SIG-M5 treated with dmso at 0.1 percent for 504 hours (cell line): ENCODE data around the gene ITCH.
"Not testable (repeated sequence)": the region's sequence is repeated elsewhere in the genome, so short reads cannot be mapped to it uniquely, and the experiment has no call there.

Experiments used
- DNase-seq: peaks from one replicate; lab custom pipeline; 2025; ENCODE audit not compliant: unreplicated experiment; lab: John Stamatoyannopoulos, UW

The ITCH gene

DNA sequence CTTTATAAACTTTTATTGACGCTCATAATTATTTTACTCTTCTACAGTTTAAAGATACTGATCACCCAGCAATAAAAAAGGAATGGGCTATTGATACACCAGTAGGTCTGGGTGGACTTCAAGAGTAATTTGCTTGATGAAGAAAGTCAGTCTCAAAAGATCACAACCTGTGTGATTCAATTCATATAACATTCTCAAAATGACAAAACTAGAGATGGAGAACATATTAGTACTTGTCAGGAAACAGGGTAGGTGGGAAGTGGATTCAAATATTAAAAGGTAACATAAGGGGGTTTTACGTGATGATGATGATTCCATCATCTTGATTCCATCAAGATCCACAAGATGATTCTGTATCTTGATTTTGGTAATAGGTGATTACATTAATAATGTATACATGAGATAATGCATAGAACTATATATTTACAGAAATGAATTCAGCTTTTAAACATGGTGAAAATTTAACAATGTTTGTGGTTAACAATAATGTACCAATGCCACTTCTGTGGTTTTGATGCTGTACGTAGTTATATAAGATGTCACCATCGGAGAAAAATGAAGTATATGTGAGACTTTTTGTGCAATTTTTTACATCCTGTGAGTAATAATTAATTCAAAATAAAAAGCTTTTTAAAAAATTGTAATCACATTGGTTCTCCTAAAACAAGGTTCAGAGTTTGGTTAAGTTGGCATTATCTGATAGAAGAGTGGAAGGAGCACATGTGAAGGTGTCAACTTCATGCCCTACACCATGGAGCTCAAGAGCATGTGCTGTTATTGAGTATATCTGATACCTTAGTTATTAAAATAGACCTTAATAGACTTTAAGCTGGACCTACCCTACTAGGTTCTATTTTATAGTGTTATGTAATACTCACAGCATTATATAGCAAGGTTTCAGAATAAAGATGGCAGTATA is 86.9 kb downstream of the ITCH start:
- no peak for DNase-seq

DNA sequence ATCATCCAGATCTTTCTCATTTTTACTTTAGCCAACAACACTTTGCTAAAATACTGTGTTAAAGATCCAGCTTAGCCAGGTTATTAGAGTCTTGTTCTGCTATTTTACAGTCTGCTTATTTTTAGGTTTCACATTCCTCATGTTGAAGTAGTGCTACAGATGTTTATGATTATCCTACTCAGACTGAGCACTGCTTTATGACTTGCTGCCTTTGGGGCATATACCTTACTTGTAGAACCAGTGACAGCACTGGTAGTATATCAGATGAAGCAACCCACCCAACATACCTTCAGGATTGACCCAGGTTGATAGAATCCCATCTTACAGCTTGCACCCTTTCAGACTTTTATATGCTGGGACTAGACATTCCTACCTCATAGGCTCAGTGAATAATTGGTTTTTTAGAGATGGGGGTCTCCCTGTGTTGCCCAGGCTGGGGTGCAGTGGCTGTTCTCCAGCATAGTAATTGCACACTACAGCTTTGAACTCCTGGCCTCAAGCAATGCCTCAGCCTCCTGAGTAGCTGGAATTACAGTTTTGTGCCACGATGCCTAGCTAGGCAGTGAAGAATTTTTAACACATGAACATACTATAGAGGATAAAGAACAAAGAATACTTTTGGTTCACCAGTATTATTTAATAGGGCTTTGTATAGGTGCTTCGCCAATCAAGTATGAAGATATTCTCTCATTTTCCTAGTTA is 89.4 kb downstream of the ITCH start:
- no peak for DNase-seq

DNA sequence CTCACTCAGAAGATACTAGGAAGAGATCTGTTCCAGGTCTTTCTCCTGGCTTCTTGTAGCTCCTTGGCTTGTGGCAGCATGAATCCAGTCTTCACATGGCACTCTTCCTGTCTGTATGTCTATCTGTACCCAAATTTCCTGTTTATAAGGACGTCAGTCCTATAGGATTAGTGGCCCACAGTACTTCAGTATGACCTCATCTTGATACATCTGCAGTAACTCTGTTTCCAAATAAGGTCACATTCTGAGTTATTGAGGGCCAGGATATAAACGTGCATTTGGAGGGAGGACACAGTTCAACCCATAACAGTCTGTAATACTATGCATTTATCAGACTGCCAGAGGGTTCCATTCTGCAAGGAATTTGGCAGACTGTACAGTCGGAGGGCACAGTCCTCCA is 95.6 kb downstream of the ITCH start:
- DNase-seq: no peak

DNA sequence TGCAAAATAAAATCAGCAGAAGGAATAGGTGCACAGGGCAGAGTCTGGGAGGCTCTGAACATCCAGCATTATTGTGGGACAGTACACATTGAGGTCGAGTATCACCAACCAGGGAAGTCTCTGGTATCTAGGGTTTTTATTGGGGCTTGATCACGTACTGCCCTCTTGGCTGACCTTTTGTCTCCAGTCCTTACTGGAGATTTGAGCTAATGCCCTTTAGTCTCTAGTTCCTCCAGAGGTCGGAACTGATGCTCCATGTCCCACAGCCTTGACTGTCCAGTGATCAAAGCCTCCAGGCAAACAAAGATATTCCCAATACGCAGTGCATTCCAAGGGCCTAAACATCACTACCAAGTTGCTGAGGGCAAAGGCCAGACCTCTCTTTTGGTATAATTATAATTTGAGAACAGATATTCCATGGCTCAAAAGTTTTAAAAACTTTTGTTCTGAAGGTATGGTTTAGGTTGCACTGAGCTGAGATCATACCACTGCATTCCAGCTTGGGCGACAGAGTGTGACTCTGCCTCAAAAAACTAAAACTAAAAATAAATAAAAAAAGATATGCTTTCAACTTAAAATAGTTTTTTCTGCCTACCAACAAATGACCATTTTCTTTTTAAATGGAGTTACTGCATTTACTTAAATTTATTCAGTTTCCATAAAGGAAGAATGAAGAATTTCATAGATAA is 96.3 kb downstream of the ITCH start:
- no peak for DNase-seq

DNA sequence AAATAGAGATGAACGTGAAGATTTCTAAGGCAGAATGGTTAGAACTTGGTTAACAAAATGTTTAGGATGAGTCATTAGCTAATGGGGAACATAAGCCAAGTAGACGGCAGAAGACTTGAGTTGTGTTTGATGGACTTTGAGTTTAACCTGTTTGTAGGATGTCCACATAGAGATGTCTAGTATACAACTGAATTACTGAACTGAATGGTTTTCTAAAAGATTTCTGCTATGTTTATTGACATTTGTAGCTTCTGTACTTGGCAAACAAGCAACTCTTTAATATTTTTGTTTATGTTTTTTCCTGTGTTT is 98.7 kb downstream of the ITCH start:
- no peak for DNase-seq

DNA sequence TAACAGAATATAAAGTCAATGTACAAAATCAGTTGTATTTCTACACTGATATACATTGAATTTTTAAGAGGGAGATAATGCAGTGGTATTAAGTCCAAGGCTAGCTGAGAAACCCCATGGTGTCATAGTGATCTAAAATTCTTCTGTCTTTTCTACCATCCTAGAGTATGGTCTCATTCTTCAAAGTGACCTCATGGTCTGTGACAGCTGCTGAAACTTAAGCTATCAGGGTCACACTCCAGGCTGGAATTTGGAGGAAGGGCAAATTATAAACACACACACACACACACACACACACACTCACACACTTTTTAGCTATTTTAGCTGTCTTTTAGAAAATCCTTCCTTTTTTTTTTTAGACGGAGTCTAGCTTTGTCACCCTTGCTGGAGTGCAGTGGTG is 105.9 kb downstream of the ITCH start:
- DNase-seq: no peak

DNA sequence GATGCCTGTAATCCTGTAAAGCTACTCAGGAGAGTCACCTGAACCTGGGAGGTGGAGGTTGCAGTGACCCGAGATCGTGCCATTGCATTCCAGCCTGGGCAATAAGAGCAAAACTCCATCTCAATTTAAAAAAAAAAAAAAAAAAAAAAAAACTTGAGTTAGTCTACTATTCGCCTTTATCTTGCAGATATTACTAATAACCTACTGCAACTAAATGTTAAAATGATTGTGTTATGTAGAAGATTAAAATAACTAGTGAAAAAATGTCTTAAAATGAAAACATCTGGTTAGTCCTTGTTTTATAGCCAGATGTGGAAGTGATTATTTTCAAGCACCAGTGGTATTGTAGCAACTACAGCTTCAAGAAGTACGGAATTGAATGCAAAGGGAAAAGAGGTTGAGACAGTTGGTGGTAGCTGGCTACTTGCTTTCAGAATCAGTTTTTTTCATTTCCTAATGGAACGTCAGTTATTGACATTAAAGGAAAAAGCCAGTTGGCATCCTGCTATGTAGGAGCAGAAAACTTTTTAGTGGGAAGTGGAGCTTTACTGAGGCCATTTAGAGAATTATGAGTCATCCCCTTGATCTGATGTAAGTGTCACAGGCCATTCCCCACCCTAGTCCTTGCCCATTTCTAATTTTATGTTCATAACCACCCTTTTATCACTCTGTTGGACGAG is 109.3 kb downstream of the ITCH start:
- no peak for DNase-seq

DNA sequence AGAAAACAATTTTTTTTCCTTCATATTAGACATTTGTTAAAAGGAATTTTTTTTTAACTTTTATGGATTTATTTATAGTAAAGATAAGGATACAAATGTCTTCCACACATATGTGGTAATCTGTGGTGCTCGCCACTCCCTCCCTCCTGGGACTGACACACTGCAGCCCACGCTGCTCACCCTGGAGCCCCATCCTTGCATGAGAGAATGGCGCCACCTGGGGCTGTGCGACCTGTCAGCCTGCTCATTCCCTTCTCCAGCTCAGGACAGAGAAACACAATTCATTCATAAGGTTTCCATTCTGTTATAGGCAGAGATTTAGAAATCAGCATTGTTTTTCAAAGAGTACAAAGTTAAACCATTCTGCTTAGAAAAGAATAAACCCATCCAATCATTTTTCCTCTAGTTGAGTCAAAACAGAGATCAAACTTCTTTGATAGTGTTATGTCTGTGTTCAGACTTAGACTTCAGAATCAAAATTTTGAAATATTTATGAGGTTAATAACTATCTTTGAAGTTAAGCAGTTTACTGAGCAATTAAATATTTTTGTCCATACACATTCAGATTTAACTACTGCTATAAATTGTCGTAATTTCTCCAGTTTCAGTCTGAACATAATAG is 110.3 kb downstream of the ITCH start:
- DNase-seq: no peak

DNA sequence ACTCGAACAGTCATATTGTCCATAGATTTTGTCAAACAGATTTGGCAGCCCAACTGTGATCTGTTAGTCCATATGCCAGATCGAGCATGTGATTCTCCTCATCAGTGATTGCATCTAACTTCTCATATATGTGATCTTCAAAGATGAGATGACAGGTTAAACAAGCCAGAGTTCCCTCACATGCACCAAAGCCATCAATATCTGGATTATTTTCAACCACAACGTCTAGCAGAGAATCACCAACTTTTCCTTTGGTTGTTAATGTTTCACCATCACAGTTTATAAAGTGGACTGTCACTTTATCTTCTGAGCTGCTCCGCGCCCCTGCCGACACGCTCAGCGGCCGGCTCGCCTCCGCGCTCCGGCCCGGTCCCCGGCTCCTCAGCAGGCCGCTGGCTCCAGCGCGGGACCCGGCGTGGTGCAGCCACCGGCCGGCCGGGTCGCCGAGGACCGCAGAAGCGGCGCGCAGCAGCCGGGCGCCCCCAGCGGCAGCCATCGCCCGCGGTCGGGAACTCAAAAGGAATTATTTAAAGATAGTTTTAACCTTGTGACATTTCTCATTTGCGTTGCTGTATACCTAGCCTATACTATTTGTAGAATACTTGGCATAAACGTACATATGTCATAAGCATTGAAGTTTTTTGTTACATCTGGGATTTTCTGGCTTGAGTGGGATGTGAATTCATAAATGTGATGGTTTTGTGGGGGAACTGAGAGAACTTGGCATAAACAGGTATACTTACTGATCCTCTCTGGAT is 113.1 kb downstream of the ITCH start:
- no peak for DNase-seq

DNA sequence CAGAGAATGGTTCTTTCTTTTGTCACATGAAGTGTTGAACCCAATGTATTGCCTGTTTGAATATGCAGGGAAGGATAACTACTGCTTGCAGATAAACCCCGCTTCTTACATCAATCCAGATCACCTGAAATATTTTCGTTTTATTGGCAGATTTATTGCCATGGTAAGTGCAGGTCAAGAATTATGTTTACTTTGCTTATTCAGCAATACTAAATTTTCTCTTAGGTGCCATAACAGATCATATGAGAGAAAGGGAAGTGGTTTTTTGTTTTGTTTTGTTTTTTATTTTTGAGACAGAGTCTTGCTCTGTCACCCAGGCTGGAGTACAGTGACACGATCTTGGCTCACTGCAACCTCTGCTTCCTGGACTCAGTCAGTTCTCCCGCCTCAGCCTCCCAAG is 116.6 kb downstream of the ITCH start:
- DNase-seq: no peak

DNA sequence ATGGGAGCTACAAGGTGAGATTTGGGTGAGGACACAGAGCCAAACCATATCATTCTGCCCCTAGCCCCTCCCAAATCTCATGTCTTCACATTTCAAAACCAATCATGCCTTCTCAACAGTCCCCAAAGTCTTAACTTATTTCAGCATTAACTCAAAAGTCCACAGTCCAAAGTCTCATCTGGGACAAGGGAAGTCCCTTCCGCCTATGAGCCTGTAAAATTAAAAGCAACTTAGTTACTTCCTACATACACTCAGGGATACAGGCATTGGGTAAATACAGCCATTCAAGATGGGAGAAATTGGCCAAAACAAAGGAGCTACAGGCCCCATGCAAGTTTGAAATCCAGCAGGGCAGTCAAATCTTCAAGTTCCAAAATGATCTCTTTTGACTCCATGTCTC is 119.1 kb downstream of the ITCH start:
- DNase-seq: not testable (repeated sequence)

DNA sequence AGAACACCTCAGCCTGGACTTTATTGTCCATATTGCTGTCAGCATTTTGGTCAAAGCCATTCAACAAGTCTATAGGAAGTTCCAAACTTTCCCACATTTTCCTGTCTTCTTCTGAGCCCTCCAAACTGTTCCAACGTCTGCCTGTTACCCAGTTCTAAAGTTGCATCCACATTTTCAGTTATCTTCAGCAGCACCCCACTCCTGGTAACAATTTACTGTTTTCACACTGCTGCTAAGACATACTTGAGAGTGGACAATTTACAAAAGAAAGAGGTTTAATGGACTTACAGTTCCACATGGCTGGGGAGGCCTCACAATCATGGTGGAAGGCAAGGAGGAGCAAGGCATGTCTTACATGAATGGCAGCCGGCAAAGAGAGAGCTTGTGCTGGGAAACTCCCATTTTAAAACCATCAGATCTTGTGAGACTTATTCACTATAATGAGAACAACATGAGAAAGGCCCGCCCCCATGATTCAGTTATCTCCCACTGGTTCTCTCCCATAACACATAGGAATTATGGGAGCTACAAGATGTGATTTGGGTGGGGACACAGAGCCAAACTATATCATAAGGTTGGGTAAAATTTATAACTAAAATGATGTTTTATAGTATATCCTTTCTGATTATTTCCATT is 120.6 kb downstream of the ITCH start:
- DNase-seq: not testable (repeated sequence)

DNA sequence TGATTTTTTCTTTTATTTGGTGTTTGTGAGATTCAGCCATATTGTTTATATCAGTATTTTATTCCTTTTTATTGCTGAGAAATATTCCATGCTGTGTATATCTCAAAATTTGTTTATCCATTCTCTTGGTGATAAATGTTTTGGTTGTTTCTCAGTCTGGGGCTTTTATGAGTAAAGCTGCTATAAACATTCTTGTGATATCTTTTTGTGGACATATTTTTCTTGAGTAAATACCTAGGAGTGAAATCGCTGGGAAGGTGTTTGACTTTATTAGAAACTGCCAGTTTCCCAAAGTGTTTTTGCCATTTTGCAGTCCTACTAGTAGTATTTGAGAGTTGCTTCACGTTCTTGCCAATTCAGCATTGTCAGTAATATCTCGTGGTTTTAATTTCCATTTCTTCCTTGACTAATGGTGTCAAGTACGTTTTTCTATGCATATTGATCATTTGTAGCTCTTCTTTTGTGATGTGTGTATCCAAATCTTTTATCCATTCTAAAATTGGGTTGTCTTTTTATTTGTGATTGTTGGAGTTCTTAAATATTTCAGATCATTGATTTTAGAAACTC is 122.1 kb downstream of the ITCH start:
- no peak for DNase-seq

DNA sequence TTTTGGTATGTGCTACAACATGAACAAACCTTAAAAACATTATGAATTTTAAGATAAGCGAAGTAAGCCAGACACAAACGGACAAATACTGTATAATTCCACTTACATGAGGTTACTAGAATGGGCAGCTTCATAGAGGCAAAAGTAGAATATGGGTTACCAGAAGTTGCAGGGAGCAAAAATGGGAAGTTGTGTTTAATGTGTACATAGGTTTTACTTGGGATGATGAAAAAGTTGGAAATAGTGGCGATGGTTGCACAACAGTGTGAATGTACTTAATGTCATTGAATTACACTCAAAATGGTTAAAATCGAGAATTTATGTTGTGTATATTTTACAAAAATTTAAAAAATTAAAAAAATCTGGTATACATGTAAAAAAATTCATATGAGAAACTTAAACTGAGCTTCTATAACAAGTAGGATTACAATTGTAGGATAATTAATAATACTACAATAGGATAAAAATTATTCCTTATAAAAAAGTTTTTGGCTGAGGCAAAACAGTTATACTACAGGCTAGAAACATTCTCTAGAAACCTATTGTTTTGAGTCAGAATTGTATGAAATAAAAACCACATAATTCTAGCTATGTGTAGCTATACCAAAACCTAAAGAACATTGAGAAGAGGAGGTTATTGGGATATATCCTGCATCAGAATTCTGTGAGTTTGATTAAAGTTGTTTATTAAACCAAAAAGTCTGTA is 128.3 kb downstream of the ITCH start:
- DNase-seq: peak; percentile 48

DNA sequence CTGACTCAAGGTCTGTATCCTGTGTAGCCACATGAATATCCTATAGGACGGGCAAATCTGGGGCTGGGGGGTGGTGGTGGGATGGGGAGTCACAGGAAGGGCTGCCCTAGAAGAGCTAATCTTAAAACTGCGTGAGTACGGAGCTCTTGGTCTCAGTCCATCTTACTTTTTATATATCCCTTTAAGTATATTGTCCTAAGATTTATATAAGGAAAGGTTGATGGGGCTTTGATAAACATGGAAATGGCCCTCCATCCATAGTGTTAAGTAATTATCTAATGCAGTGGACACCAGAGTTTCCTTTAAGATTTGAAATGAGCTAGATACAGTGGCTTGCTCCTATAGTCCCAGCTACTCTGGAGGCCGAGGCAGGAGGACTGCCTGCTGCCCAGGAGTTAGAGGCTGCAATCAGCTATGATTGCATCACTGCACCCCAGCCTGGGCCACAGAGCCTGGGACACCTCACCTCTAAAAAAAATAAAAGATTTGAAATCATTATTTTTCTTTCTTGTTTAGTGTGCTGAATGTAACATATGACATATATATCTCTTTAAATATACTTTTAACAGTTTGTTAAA is 128.9 kb downstream of the ITCH start:
- DNase-seq: no peak

DNA sequence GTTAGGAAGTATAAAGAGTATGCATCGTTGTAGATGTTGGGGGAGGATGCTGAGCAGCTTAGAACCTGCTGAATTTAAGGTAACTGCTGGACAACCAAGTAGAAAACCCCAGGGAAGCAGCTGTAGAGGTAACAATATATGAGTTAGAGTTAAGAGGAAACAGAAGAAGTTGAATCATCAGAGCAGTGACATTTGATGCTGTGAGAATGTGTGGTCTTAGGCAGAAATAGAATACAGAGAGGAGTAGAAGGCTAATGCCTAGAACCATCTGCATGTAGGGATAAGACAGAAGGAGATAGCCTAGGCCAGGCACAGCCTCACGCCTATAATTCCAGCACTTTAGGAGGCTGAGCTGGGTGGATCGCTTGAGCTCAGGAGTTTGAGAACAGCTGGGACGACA is 130.6 kb downstream of the ITCH start:
- no peak for DNase-seq

DNA sequence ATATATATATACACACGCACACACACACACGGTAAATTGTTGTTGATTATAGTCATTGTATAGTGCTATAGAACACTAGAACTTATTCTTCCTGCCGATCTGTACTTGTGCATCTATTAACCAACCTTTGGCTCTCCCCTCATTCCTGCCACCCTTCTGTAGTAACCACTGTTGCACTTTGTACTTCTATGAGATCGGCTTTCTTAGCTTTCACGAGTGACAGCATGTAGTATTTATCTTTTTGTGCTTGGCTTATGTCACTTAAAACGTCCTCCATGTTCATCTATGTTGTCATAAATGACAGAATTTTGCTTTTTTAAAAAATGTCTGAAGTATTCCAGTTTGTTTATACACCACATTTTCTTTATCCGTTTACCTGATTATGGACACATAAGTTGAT is 132.2 kb downstream of the ITCH start:
- no peak for DNase-seq

DNA sequence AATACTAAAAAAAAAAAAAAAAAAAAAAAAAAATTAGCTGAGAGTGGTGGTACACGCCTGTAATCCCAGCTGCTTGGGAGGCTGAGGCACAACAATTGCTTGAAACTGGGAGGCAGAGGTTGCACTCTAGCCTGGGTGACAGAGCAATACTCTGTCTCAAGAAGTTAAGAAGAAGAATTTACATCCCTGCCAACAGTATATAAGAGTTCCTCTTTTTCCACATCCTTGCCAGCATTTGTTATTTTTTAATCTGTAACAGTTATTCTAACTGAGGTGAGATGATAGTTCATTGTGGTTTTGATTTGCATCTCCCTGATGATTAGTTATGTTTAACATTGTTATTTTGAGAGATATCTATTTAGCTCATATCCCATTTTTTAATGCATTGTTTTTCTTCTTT is 132.8 kb downstream of the ITCH start:
- peak; percentile 6 for DNase-seq

DNA sequence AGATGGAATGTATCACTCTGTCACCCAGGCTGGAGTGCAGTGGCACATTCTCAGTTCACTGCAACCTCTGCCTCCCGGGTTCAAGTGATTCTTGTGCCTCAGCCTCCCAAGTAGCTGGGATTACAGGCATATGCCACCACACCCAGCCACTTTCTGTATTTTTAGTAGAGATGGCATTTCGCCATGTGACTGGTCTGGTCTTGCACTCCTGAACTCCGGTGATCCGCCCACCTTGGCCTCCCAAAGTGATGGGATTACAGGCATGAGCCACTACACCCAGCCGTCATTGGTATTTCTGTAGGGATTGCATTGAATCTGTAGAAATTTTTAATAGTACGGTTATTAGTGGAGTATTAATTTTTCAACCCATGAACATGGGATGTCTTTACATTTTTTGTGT is 134.5 kb downstream of the ITCH start:
- not testable (repeated sequence) for DNase-seq
